Measurements from ENCODE around the gene SYTL5.
A peak's percentile ranks its signal among the peaks of the same experiment; 100 is the strongest.

SYTL5 gene

GRCh38 chrX:38103857-38104812 lies 97.8 kb downstream of the SYTL5 start:
- Histone ChIP-seq H3K4me3 (ENCODE audit: insufficient read depth, low read depth, low read length, poor library complexity, severe bottlenecking) (no peak overlapping the region), H3K27ac (ENCODE audit: insufficient read depth, low read length, poor library complexity, severe bottlenecking) (peak overlapping the region; percentile 25), H3K27me3 (replicated peaks; ENCODE audit: control insufficient read depth, insufficient read depth, low read length, poor library complexity, severe bottlenecking) (no peaks in the 10 kb centered on the region), H3K4me1 (ENCODE audit: control insufficient read depth, insufficient read depth, low read length, poor library complexity, severe bottlenecking) (no peaks in the 10 kb centered on the region), H3K9me3 (ENCODE audit: control insufficient read depth, low read length) (no peaks in the 10 kb centered on the region), H3K36me3 (ENCODE audit: control insufficient read depth, insufficient read depth, low read length) (no peaks in the 10 kb centered on the region)
- DNase-seq = no peak

DNA sequence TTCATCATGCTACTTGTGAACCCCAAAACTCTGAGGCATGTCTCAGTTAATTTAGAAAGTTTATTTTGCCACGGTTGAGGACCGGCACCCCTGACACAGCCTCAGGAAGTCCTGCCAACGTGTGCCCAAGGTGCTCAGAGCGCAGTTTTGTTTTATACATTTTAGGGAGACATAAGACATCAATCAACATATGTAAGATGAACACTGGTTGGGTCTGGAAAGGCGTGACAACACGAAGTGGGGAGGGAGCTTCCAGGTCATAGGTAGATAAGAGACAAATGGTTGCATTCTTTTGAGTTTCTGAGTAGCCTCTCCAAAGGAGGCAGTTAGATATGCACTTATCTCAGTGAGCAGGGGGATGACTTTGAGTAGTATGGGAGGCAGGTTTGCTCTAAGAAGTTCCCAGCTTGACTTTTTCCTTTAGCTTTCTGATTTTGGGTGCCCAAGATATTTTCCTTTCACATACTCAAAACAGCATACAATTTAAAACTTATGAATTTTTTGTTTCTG lies 98.9 kb downstream of the SYTL5 start:
- no peaks in the 10 kb centered on the region for H3K9me3 ChIP-seq (ENCODE audit: control insufficient read depth, low read length)
- H3K27ac ChIP-seq (ENCODE audit: insufficient read depth, low read length, poor library complexity, severe bottlenecking) = no peak overlapping the region
- no peaks in the 10 kb centered on the region for H3K27me3 ChIP-seq (replicated peaks; ENCODE audit: control insufficient read depth, insufficient read depth, low read length, poor library complexity, severe bottlenecking)
- no peak overlapping the region for H3K4me3 ChIP-seq (ENCODE audit: insufficient read depth, low read depth, low read length, poor library complexity, severe bottlenecking)
- no peak for DNase-seq
- H3K4me1 ChIP-seq (ENCODE audit: control insufficient read depth, insufficient read depth, low read length, poor library complexity, severe bottlenecking) = no peaks in the 10 kb centered on the region
- H3K36me3 ChIP-seq (ENCODE audit: control insufficient read depth, insufficient read depth, low read length) = no peaks in the 10 kb centered on the region

- Histone ChIP-seq H3K9me3 (ENCODE audit: control insufficient read depth, low read length) (no peaks in the 10 kb centered on the region), H3K4me3 (ENCODE audit: insufficient read depth, low read depth, low read length, poor library complexity, severe bottlenecking) (no peak overlapping the region), H3K4me1 (ENCODE audit: control insufficient read depth, insufficient read depth, low read length, poor library complexity, severe bottlenecking) (no peaks in the 10 kb centered on the region), H3K27ac (ENCODE audit: insufficient read depth, low read length, poor library complexity, severe bottlenecking) (no peak overlapping the region), H3K27me3 (replicated peaks; ENCODE audit: control insufficient read depth, insufficient read depth, low read length, poor library complexity, severe bottlenecking) (no peaks in the 10 kb centered on the region), H3K36me3 (ENCODE audit: control insufficient read depth, insufficient read depth, low read length) (no peaks in the 10 kb centered on the region)
- DNase-seq = no peak
Measured at GRCh38 chrX:38106991-38107655, 100.8 kb downstream of the SYTL5 start.

DNA sequence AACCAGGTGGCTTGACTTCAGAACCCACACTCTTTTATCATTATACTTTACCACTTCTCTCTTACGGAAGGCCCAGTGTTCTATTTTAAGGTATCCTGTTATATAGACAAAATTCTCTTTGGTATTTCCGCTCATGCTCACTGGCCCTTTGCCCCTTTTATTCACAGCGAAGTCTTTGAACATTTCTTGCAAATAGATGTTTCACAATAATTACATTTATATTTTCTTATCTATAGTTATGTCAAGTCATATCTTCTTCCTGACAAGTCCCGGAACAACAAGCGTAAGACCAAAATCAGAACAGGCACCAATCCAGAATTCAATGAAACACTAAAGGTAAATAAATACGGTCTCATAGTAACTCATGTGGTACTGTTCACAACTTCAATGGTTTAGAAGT lies 102.0 kb downstream of the SYTL5 start:
- H3K4me1 ChIP-seq (ENCODE audit: control insufficient read depth, insufficient read depth, low read length, poor library complexity, severe bottlenecking) = no peaks in the 10 kb centered on the region
- no peak overlapping the region for H3K27ac ChIP-seq (ENCODE audit: insufficient read depth, low read length, poor library complexity, severe bottlenecking)
- H3K4me3 ChIP-seq (ENCODE audit: insufficient read depth, low read depth, low read length, poor library complexity, severe bottlenecking) = no peak overlapping the region
- H3K36me3 ChIP-seq (ENCODE audit: control insufficient read depth, insufficient read depth, low read length) = no peaks in the 10 kb centered on the region
- no peak for DNase-seq
- H3K9me3 ChIP-seq (ENCODE audit: control insufficient read depth, low read length) = no peaks in the 10 kb centered on the region
- H3K27me3 ChIP-seq (replicated peaks; ENCODE audit: control insufficient read depth, insufficient read depth, low read length, poor library complexity, severe bottlenecking) = no peaks in the 10 kb centered on the region

GRCh38 chrX:38109042-38109898 lies 102.9 kb downstream of the SYTL5 start:
- no peak for DNase-seq
- Histone ChIP-seq H3K36me3 (ENCODE audit: control insufficient read depth, insufficient read depth, low read length) (no peaks in the 10 kb centered on the region), H3K9me3 (ENCODE audit: control insufficient read depth, low read length) (no peaks in the 10 kb centered on the region), H3K4me3 (ENCODE audit: insufficient read depth, low read depth, low read length, poor library complexity, severe bottlenecking) (no peak overlapping the region), H3K4me1 (ENCODE audit: control insufficient read depth, insufficient read depth, low read length, poor library complexity, severe bottlenecking) (no peaks in the 10 kb centered on the region), H3K27ac (ENCODE audit: insufficient read depth, low read length, poor library complexity, severe bottlenecking) (no peak overlapping the region), H3K27me3 (replicated peaks; ENCODE audit: control insufficient read depth, insufficient read depth, low read length, poor library complexity, severe bottlenecking) (no peaks in the 10 kb centered on the region)

- H3K4me1 ChIP-seq (ENCODE audit: control insufficient read depth, insufficient read depth, low read length, poor library complexity, severe bottlenecking) = no peaks in the 10 kb centered on the region
- no peak for DNase-seq
- H3K27ac ChIP-seq (ENCODE audit: insufficient read depth, low read length, poor library complexity, severe bottlenecking) = no peak overlapping the region
- H3K9me3 ChIP-seq (ENCODE audit: control insufficient read depth, low read length) = no peaks in the 10 kb centered on the region
- H3K4me3 ChIP-seq (ENCODE audit: insufficient read depth, low read depth, low read length, poor library complexity, severe bottlenecking) = no peak overlapping the region
- H3K36me3 ChIP-seq (ENCODE audit: control insufficient read depth, insufficient read depth, low read length) = no peaks in the 10 kb centered on the region
- H3K27me3 ChIP-seq (replicated peaks; ENCODE audit: control insufficient read depth, insufficient read depth, low read length, poor library complexity, severe bottlenecking) = no peaks in the 10 kb centered on the region
Measured at GRCh38 chrX:38110231-38110630, 103.9 kb downstream of the SYTL5 start.

DNA sequence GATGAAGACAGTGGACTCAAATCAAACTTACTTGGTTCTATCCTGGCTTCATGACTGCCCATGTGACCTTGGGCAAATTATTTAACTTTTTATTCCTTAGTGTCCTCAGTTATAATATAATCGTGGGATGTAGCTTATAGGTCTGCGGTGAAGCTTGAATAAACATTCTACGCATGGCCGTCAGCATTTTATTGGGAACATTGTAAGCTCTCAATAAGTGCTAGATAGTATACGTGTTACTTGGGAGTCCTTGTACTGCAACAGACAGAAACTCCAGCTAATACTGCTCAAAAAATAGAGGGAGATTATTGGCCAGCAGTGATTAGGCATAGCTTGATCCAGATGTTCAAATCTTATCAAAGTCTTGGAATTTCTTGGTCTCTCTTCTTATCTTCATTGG lies 104.8 kb downstream of the SYTL5 start:
- Histone ChIP-seq H3K36me3 (ENCODE audit: control insufficient read depth, insufficient read depth, low read length) (no peaks in the 10 kb centered on the region), H3K4me3 (ENCODE audit: insufficient read depth, low read depth, low read length, poor library complexity, severe bottlenecking) (no peak overlapping the region), H3K4me1 (ENCODE audit: control insufficient read depth, insufficient read depth, low read length, poor library complexity, severe bottlenecking) (no peaks in the 10 kb centered on the region), H3K9me3 (ENCODE audit: control insufficient read depth, low read length) (no peaks in the 10 kb centered on the region), H3K27me3 (replicated peaks; ENCODE audit: control insufficient read depth, insufficient read depth, low read length, poor library complexity, severe bottlenecking) (no peaks in the 10 kb centered on the region), H3K27ac (ENCODE audit: insufficient read depth, low read length, poor library complexity, severe bottlenecking) (no peak overlapping the region)
- no peak for DNase-seq

GRCh38 chrX:38112566-38112965 lies 106.2 kb downstream of the SYTL5 start:
- no peak for DNase-seq
- Histone ChIP-seq H3K9me3 (ENCODE audit: control insufficient read depth, low read length) (no peaks in the 10 kb centered on the region), H3K4me3 (ENCODE audit: insufficient read depth, low read depth, low read length, poor library complexity, severe bottlenecking) (no peak overlapping the region), H3K27me3 (replicated peaks; ENCODE audit: control insufficient read depth, insufficient read depth, low read length, poor library complexity, severe bottlenecking) (no peaks in the 10 kb centered on the region), H3K36me3 (ENCODE audit: control insufficient read depth, insufficient read depth, low read length) (no peaks in the 10 kb centered on the region), H3K27ac (ENCODE audit: insufficient read depth, low read length, poor library complexity, severe bottlenecking) (no peak overlapping the region), H3K4me1 (ENCODE audit: control insufficient read depth, insufficient read depth, low read length, poor library complexity, severe bottlenecking) (no peaks in the 10 kb centered on the region)

- Histone ChIP-seq H3K36me3 (ENCODE audit: control insufficient read depth, insufficient read depth, low read length) (no peaks in the 10 kb centered on the region), H3K27me3 (replicated peaks; ENCODE audit: control insufficient read depth, insufficient read depth, low read length, poor library complexity, severe bottlenecking) (no peaks in the 10 kb centered on the region), H3K4me1 (ENCODE audit: control insufficient read depth, insufficient read depth, low read length, poor library complexity, severe bottlenecking) (no peaks in the 10 kb centered on the region), H3K4me3 (ENCODE audit: insufficient read depth, low read depth, low read length, poor library complexity, severe bottlenecking) (no peak overlapping the region), H3K9me3 (ENCODE audit: control insufficient read depth, low read length) (no peaks in the 10 kb centered on the region), H3K27ac (ENCODE audit: insufficient read depth, low read length, poor library complexity, severe bottlenecking) (no peak overlapping the region)
- DNase-seq = no peak
Measured at GRCh38 chrX:38116706-38117105, 110.4 kb downstream of the SYTL5 start.
